BLaER1 treated with 17β-estradiol and CSF1 and Interleukin-3, amounts not matched to agents 10 nM and 100 nM (cell line): ENCODE measurements around the gene UNK.

Experiments used
- H3K27ac ChIP-seq, 11 experiments: shearing (Covaris generic); formaldehyde crosslinking; 2 replicates each; pipeline ENCODE4 v1.8.1; 2022
- H3K27me3 ChIP-seq, 11 experiments: shearing (Covaris generic); formaldehyde crosslinking; 2 replicates each; pipeline ENCODE4 v1.8.1; 2022
- H3K36me3 ChIP-seq, 11 experiments: shearing (Covaris generic); formaldehyde crosslinking; 2 replicates each; pipeline ENCODE4 v1.8.1; 2022
- H3K4me1 ChIP-seq, 10 experiments: shearing (Covaris generic); formaldehyde crosslinking; 2 replicates each; pipeline ENCODE4 v1.8.1; 2022
- H3K4me2 ChIP-seq, 11 experiments: shearing (Covaris generic); formaldehyde crosslinking; 2 replicates each; pipeline ENCODE4 v1.8.1; 2022
- H3K4me3 ChIP-seq, 10 experiments: shearing (Covaris generic); formaldehyde crosslinking; 2 replicates each; pipeline ENCODE4 v1.8.1; 2022
- H3K9ac ChIP-seq, 11 experiments: shearing (Covaris generic); formaldehyde crosslinking; 2 replicates each; pipeline ENCODE4 v1.8.1; 2022
- H3K9me3 ChIP-seq, 11 experiments: shearing (Covaris generic); formaldehyde crosslinking; replicated peaks in 1 of 11; 2 replicates each; pipeline ENCODE4 v1.8.1; 2022
- H4K20me1 ChIP-seq, 11 experiments: shearing (Covaris generic); formaldehyde crosslinking; 2 replicates each; pipeline ENCODE4 v1.8.1; 2022
- Cebpa-rat ChIP-seq, 11 experiments: shearing (Covaris generic); IDR thresholded peaks; 2 replicates each; pipeline ENCODE4 v1.8.1; 2022

Gene UNK

GRCh38 chr17:75784473-75785015 lies at the start of gene UNK:
UNK (plus strand) TSS chr17:75784806; CDS start chr17:75784881, 75 bp downstream.
- no peak for TF ChIP-seq Cebpa-rat (IDR thresholded peaks at IDR 0.05)
- Histone ChIP-seq H3K27ac (peak within 1 kb of the TSS; percentile 96 to 100 (median 99)), H3K4me1 (peaks cover 51 to 79% (median 60%) of the 10 kb centered on the region in 10 experiments)

GRCh38 chr17:75736173-75736835 lies 48.3 kb upstream of the UNK start:
- Histone ChIP-seq H3K9ac (peak overlapping the region in 1 of 11 experiments; percentile 69; a peak in 2 of 22 replicates), H3K27me3 (no peaks in the 10 kb centered on the region), H3K4me2 (peak overlapping the region in 4 of 11 experiments; percentile 77 to 88 (median 80); a peak in 8 of 22 replicates), H3K9me3 (no peaks in the 10 kb centered on the region), H3K4me3 (no peak overlapping the region), H3K36me3 (no peaks in the 10 kb centered on the region), H3K27ac (peak overlapping the region in 8 of 11 experiments; percentile 59 to 90 (median 80); a peak in 14 of 22 replicates), H4K20me1 (no peaks in the 10 kb centered on the region), H3K4me1 (peaks cover 24 to 65% (median 37%) of the 10 kb centered on the region in 10 experiments)
- TF ChIP-seq Cebpa-rat (IDR thresholded peaks at IDR 0.05): no peak

More at GRCh38 chr17:75784473-75785015, at the start of gene UNK:
- H3K27me3 ChIP-seq: no peaks in the 10 kb centered on the region
- peak within 1 kb of the TSS; percentile 91 to 100 (median 98) for H3K9ac ChIP-seq
- peaks cover 0 to 9% (median 0%) of the 10 kb centered on the region in 11 experiments; a peak in 5 of 22 replicates for H4K20me1 ChIP-seq
- no peaks in the 10 kb centered on the region for H3K9me3 ChIP-seq
- H3K4me2 ChIP-seq: peak within 1 kb of the TSS; percentile 94 to 100 (median 97)
- peak within 1 kb of the TSS; percentile 55 to 78 (median 70) for H3K4me3 ChIP-seq
- H3K36me3 ChIP-seq: peaks cover 0 to 22% (median 12%) of the 10 kb centered on the region in 11 experiments; a peak in 10 of 22 replicates

- Histone ChIP-seq H3K4me1 (peaks cover 24 to 65% (median 37%) of the 10 kb centered on the region in 10 experiments), H4K20me1 (no peaks in the 10 kb centered on the region), H3K4me3 (no peak overlapping the region), H3K27ac (peak overlapping the region; percentile 54 to 90 (median 77); a peak in 20 of 22 replicates), H3K27me3 (no peaks in the 10 kb centered on the region), H3K9me3 (no peaks in the 10 kb centered on the region), H3K9ac (peak overlapping the region in 8 of 11 experiments; percentile 9 to 71 (median 56); a peak in 12 of 22 replicates), H3K36me3 (no peaks in the 10 kb centered on the region), H3K4me2 (peak overlapping the region; percentile 59 to 88 (median 77); a peak in 21 of 22 replicates)
- TF ChIP-seq Cebpa-rat (IDR thresholded peaks at IDR 0.05): no peak
These were observed 47.3 kb upstream of the UNK start for GRCh38 chr17:75737133-75737962.

- Histone ChIP-seq H3K36me3 (no peaks in the 10 kb centered on the region), H3K9me3 (no peaks in the 10 kb centered on the region), H3K27me3 (no peaks in the 10 kb centered on the region), H4K20me1 (no peaks in the 10 kb centered on the region), H3K4me2 (peak overlapping the region; percentile 59 to 88 (median 77)), H3K4me1 (peaks cover 24 to 65% (median 37%) of the 10 kb centered on the region in 10 experiments), H3K9ac (peak overlapping the region in 9 of 11 experiments; percentile 9 to 71 (median 56); a peak in 15 of 22 replicates), H3K4me3 (no peak overlapping the region), H3K27ac (peak overlapping the region in 10 of 11 experiments; percentile 66 to 90 (median 78); a peak in 20 of 22 replicates)
- TF ChIP-seq Cebpa-rat (IDR thresholded peaks at IDR 0.05): no peak
These were observed 46.3 kb upstream of the UNK start for GRCh38 chr17:75738218-75738802.

- Histone ChIP-seq H3K9me3 (no peaks in the 10 kb centered on the region), H3K4me2 (peak overlapping the region in 10 of 11 experiments; percentile 59 to 88 (median 78); a peak in 10 of 22 replicates), H3K27me3 (no peaks in the 10 kb centered on the region), H3K4me3 (no peak overlapping the region), H4K20me1 (no peaks in the 10 kb centered on the region), H3K9ac (peak overlapping the region in 3 of 11 experiments; percentile 41 to 71 (median 46); a peak in 5 of 22 replicates), H3K36me3 (no peaks in the 10 kb centered on the region), H3K27ac (peak overlapping the region in 9 of 11 experiments; percentile 66 to 90 (median 80); a peak in 14 of 22 replicates), H3K4me1 (peaks cover 23 to 63% (median 36%) of the 10 kb centered on the region in 10 experiments)
- TF ChIP-seq Cebpa-rat (IDR thresholded peaks at IDR 0.05): no peak
These were observed 45.4 kb upstream of the UNK start for GRCh38 chr17:75739174-75739573.

GRCh38 chr17:75739801-75740200 lies 44.8 kb upstream of the UNK start:
- no peaks in the 10 kb centered on the region for H3K9me3 ChIP-seq
- H4K20me1 ChIP-seq: no peaks in the 10 kb centered on the region
- no peak overlapping the region for H3K4me3 ChIP-seq
- TF ChIP-seq Cebpa-rat (IDR thresholded peaks at IDR 0.05): no peak
- H3K27me3 ChIP-seq: no peaks in the 10 kb centered on the region
- H3K27ac ChIP-seq: peak overlapping the region in 6 of 11 experiments; percentile 28 to 90 (median 82); a peak in 10 of 22 replicates
- H3K36me3 ChIP-seq: no peaks in the 10 kb centered on the region
- peak overlapping the region in 3 of 11 experiments; percentile 77 to 88 (median 78); a peak in 2 of 22 replicates for H3K4me2 ChIP-seq
- no peak overlapping the region; a peak in 2 of 22 replicates for H3K9ac ChIP-seq
- peaks cover 17 to 57% (median 31%) of the 10 kb centered on the region in 10 experiments for H3K4me1 ChIP-seq

GRCh38 chr17:75740215-75740614 lies 44.4 kb upstream of the UNK start:
- no peak overlapping the region for H3K4me3 ChIP-seq
- H3K9me3 ChIP-seq: no peaks in the 10 kb centered on the region
- H3K4me1 ChIP-seq: peaks cover 14 to 54% (median 29%) of the 10 kb centered on the region in 10 experiments
- no peaks in the 10 kb centered on the region for H3K36me3 ChIP-seq
- H3K27ac ChIP-seq: peak overlapping the region in 9 of 11 experiments; percentile 13 to 90 (median 77); a peak in 13 of 22 replicates
- H3K27me3 ChIP-seq: no peaks in the 10 kb centered on the region
- H4K20me1 ChIP-seq: no peaks in the 10 kb centered on the region
- peak overlapping the region in 4 of 11 experiments; percentile 3 to 38 (median 17); a peak in 5 of 22 replicates for H3K9ac ChIP-seq
- peak overlapping the region in 2 of 11 experiments; percentile 7 to 77; a peak in 1 of 22 replicates for H3K4me2 ChIP-seq
- TF ChIP-seq Cebpa-rat (IDR thresholded peaks at IDR 0.05): no peak

GRCh38 chr17:75740631-75741077 lies 44.0 kb upstream of the UNK start:
- Histone ChIP-seq H3K36me3 (no peaks in the 10 kb centered on the region), H3K4me1 (peaks cover 14 to 54% (median 29%) of the 10 kb centered on the region in 10 experiments), H4K20me1 (no peaks in the 10 kb centered on the region), H3K4me2 (peak overlapping the region in 1 of 11 experiments; percentile 7; a peak in 1 of 22 replicates), H3K27ac (peak overlapping the region in 8 of 11 experiments; percentile 13 to 90 (median 58); a peak in 14 of 22 replicates), H3K27me3 (no peaks in the 10 kb centered on the region), H3K9me3 (no peaks in the 10 kb centered on the region), H3K4me3 (no peak overlapping the region), H3K9ac (peak overlapping the region in 4 of 11 experiments; percentile 3 to 38 (median 17); a peak in 5 of 22 replicates)
- no peak for TF ChIP-seq Cebpa-rat (IDR thresholded peaks at IDR 0.05)
